Astrocyte (in vitro differentiated cells and primary cell): Measurements from ENCODE around the gene CXCL13.

Experiments used
- CTCF ChIP-seq: IDR thresholded peaks from 2 replicates; pipeline ENCODE4 v1.5.1; 2011; ENCODE audit warnings: low read depth, mild to moderate bottlenecking, inconsistent platforms, low read length, moderate library complexity; ENCODE audit not compliant: insufficient read depth
- EZH2 ChIP-seq: IDR thresholded peaks from 2 replicates; pipeline ENCODE4 v1.6.1; 2012; ENCODE audit warnings: mild to moderate bottlenecking, low read length, inconsistent platforms; ENCODE audit not compliant: insufficient read depth

- TF ChIP-seq CTCF (no peak), EZH2 (no peak)
Measured at GRCh38 chr4:77582711-77583110, 22.9 kb upstream of the CXCL13 start.
